HTR-8/SVneo (cell line): ENCODE results near the gene PAWR.
"Not testable (repeated sequence)": the region's sequence is repeated elsewhere in the genome, so short reads cannot be mapped to it uniquely, and the experiment has no call there.

Source experiments
- DNase-seq: peaks from one replicate; pipeline ENCODE4 v3.0.0; 2011; ENCODE audit warnings: low spot score, mixed read lengths; ENCODE audit not compliant: insufficient read length
- FAIRE-seq: peaks from 2 replicates; lab custom pipeline; 2011; peaks lifted over from hg19 to GRCh38; lab: Jason Lieb, UNC

The PAWR gene

GRCh38 chr12:79657136-79657535 lies 33.6 kb downstream of the PAWR start:
- DNase-seq (no peak), FAIRE-seq (no peak)

- no peak for FAIRE-seq
- DNase-seq: no peak
Observed at GRCh38 chr12:79655036-79655435, 35.7 kb downstream of the PAWR start.

- DNase-seq: no peak
- FAIRE-seq: no peak
Observed at GRCh38 chr12:79652521-79652920, 38.2 kb downstream of the PAWR start.

- DNase-seq: no peak
- FAIRE-seq: no peak
Observed at GRCh38 chr12:79650440-79650839, 40.3 kb downstream of the PAWR start.

GRCh38 chr12:79648881-79649280 lies 41.9 kb downstream of the PAWR start:
- no peak for FAIRE-seq
- DNase-seq: no peak

GRCh38 chr12:79646843-79647242 lies 43.9 kb downstream of the PAWR start:
- DNase-seq, FAIRE-seq: not testable (repeated sequence)

- no peak for FAIRE-seq
- no peak for DNase-seq
Observed at GRCh38 chr12:79645235-79645630, 45.5 kb downstream of the PAWR start.

GRCh38 chr12:79644274-79645234 lies 46.2 kb downstream of the PAWR start:
- FAIRE-seq (no peak), DNase-seq (no peak)

GRCh38 chr12:79643821-79644220 lies 46.9 kb downstream of the PAWR start:
- DNase-seq (no peak), FAIRE-seq (no peak)

- no peak for FAIRE-seq
- DNase-seq: no peak
Observed at GRCh38 chr12:79638490-79638889, 52.3 kb downstream of the PAWR start.

- FAIRE-seq (no peak), DNase-seq (no peak)
Observed at GRCh38 chr12:79637093-79637492, 53.7 kb downstream of the PAWR start.

GRCh38 chr12:79635676-79636075 lies 55.1 kb downstream of the PAWR start:
- FAIRE-seq (no peak), DNase-seq (no peak)

GRCh38 chr12:79634957-79635471 lies 55.8 kb downstream of the PAWR start:
- DNase-seq (no peak), FAIRE-seq (no peak)

- FAIRE-seq: no peak
- no peak for DNase-seq
Observed at GRCh38 chr12:79629561-79629960, 61.2 kb downstream of the PAWR start.

GRCh38 chr12:79626735-79627134 lies 64.0 kb downstream of the PAWR start:
- DNase-seq: not testable (repeated sequence)

GRCh38 chr12:79624378-79624777 lies 66.4 kb downstream of the PAWR start:
- DNase-seq: no peak
- FAIRE-seq: no peak

More at GRCh38 chr12:79626735-79627134, 64.0 kb downstream of the PAWR start:
- FAIRE-seq: not testable (repeated sequence)

GRCh38 chr12:79619872-79620562 lies 70.7 kb downstream of the PAWR start:
- no peak for FAIRE-seq

GRCh38 chr12:79618848-79619404 lies 71.8 kb downstream of the PAWR start:
- FAIRE-seq: no peak
- DNase-seq: no peak

More at GRCh38 chr12:79619872-79620562, 70.7 kb downstream of the PAWR start:
- DNase-seq: no peak

- FAIRE-seq: no peak
- DNase-seq: no peak
Observed at GRCh38 chr12:79617696-79618095, 73.1 kb downstream of the PAWR start.
